GM23338 (cell line): Measurements from ENCODE around the gene OBSCN. TPM values are rescaled to one million over a fixed set of nuclear protein-coding genes. Genes with fewer than 3 reads are reported as not detected.

Experiments
- ATAC-seq: fragments of 200-7000 bp; cut with Tn5 transposase; 3 replicates; pipeline ENCODE4 v1.9.1; 2020
- DNase-seq: peaks from one replicate; pipeline ENCODE4 v3.0.0-alpha.2; 2015; ENCODE audit warnings: low spot score
- H2AFZ ChIP-seq: fragments of 200-600 bp; sonication (generic); 2 replicates; pipeline ENCODE4 v1.8.0; 2016; ENCODE audit warnings: antibody characterized with exemption, mild to moderate bottlenecking, moderate library complexity
- H3F3A ChIP-seq: fragments of 200-600 bp; sonication (generic); replicated peaks from 2 replicates; pipeline ENCODE4 v1.8.0; 2017; ENCODE audit warnings: antibody characterized with exemption, mixed run types, low read depth
- H3K27ac ChIP-seq: fragments of 200-600 bp; sonication (generic); 2 replicates; pipeline ENCODE4 v1.6.1; 2016; ENCODE audit warnings: low read depth
- H3K27me3 ChIP-seq: fragments of 200-600 bp; sonication (generic); 2 replicates; pipeline ENCODE4 v1.8.0; 2016; ENCODE audit warnings: mild to moderate bottlenecking, mixed run types, moderate library complexity; ENCODE audit not compliant: insufficient read depth
- H3K36me3 ChIP-seq: fragments of 200-600 bp; sonication (generic); 2 replicates; pipeline ENCODE4 v1.8.0; 2016; ENCODE audit warnings: mild to moderate bottlenecking; ENCODE audit not compliant: insufficient read depth
- H3K4me1 ChIP-seq: fragments of 200-600 bp; sonication (generic); 2 replicates; pipeline ENCODE4 v1.8.0; 2016; ENCODE audit warnings: mild to moderate bottlenecking, moderate library complexity; ENCODE audit not compliant: insufficient read depth
- H3K4me2 ChIP-seq: fragments of 200-600 bp; sonication (generic); 2 replicates; pipeline ENCODE4 v1.7.1; 2017; ENCODE audit warnings: mixed run types
- H3K4me3 ChIP-seq: fragments of 200-600 bp; sonication (generic); 2 replicates; pipeline ENCODE4 v1.6.1; 2016; ENCODE audit warnings: mixed run types
- H3K79me2 ChIP-seq: fragments of 200-600 bp; sonication (generic); replicated peaks from 2 replicates; pipeline ENCODE4 v1.8.0; 2017; ENCODE audit warnings: mild to moderate bottlenecking; ENCODE audit not compliant: insufficient read depth
- H3K9me2 ChIP-seq: fragments of 200-600 bp; sonication (generic); 2 replicates; pipeline ENCODE4 v1.8.0; 2017; ENCODE audit not compliant: insufficient read depth
- H4K20me1 ChIP-seq: fragments of 200-600 bp; sonication (generic); replicated peaks from 2 replicates; pipeline ENCODE4 v1.8.0; 2017; ENCODE audit warnings: mild to moderate bottlenecking; ENCODE audit not compliant: insufficient read depth
- H3K27ac Mint-ChIP-seq: 2 replicates; pipeline ENCODE4 v1.8.0; 2020; ENCODE audit warnings: inconsistent platforms, mild to moderate bottlenecking, moderate library complexity, mixed read lengths
- H3K27me3 Mint-ChIP-seq: 3 replicates; pipeline ENCODE4 v1.8.0; 2022; ENCODE audit warnings: low read depth, mild to moderate bottlenecking, moderate library complexity, mixed read lengths, inconsistent platforms; ENCODE audit not compliant: insufficient read depth, poor library complexity
- H3K36me3 Mint-ChIP-seq: 3 replicates; pipeline ENCODE4 v1.8.0; 2021; ENCODE audit warnings: low read depth, mild to moderate bottlenecking, inconsistent platforms, moderate library complexity, mixed read lengths
- H3K4me1 Mint-ChIP-seq: 3 replicates; pipeline ENCODE4 v1.8.0; 2020; ENCODE audit warnings: mild to moderate bottlenecking, inconsistent platforms, mixed read lengths
- H3K4me3 Mint-ChIP-seq: 3 replicates; pipeline ENCODE4 v1.8.0; 2021; ENCODE audit warnings: moderate library complexity, mild to moderate bottlenecking, inconsistent platforms, mixed read lengths
- H3K9me3 Mint-ChIP-seq: 3 replicates; pipeline ENCODE4 v1.8.0; 2020; ENCODE audit warnings: moderate library complexity, mild to moderate bottlenecking, inconsistent platforms, mixed read lengths
- CREB1 ChIP-seq: fragments of 250-450 bp; sonication (Bioruptor Pico); IDR thresholded peaks from 2 replicates; pipeline ENCODE4 v1.5.0; 2020; ENCODE audit warnings: low read depth, mild to moderate bottlenecking, moderate library complexity
- CTCF ChIP-seq, 2 experiments: fragments of 200-600 bp in 1 of 2; sonication (generic) in 1 of 2; conservative IDR thresholded peaks; 2 replicates each; pipeline versions ENCODE4 v1.5.1 to v1.6.1; 2016 to 2017; ENCODE audit warnings: antibody characterized with exemption in 2 of 2, low read depth in 2 of 2, mild to moderate bottlenecking in 2 of 2, moderate library complexity in 1 of 2
- EZH2 ChIP-seq: fragments of 200-600 bp; sonication (generic); IDR thresholded peaks from one replicate; pipeline ENCODE4 v1.8.0; 2017; ENCODE audit warnings: antibody characterized with exemption, mild to moderate bottlenecking, low read depth; ENCODE audit not compliant: unreplicated experiment
- EZH2phosphoT487 ChIP-seq: fragments of 200-600 bp; sonication (generic); IDR thresholded peaks from one replicate; pipeline ENCODE4 v1.8.1; 2018; ENCODE audit warnings: antibody characterized with exemption; ENCODE audit not compliant: unreplicated experiment
- JUNB ChIP-seq: IDR thresholded peaks from one replicate; pipeline ENCODE4 v1.6.1; 2016; ENCODE audit warnings: antibody characterized with exemption; ENCODE audit not compliant: unreplicated experiment
- NANOG ChIP-seq: IDR thresholded peaks from 2 replicates; pipeline ENCODE4 v1.6.1; 2016; ENCODE audit warnings: antibody characterized with exemption, borderline replicate concordance
- POLR2AphosphoS5 ChIP-seq: IDR thresholded peaks from 2 replicates; pipeline ENCODE4 v1.6.1; 2016; ENCODE audit warnings: antibody characterized with exemption, low read depth
- REST ChIP-seq: IDR thresholded peaks from one replicate; pipeline ENCODE4 v1.6.1; 2018; ENCODE audit warnings: antibody characterized with exemption; ENCODE audit not compliant: unreplicated experiment
- STAT1 ChIP-seq: IDR thresholded peaks from one replicate; pipeline ENCODE4 v1.6.1; 2016; ENCODE audit warnings: antibody characterized with exemption; ENCODE audit not compliant: unreplicated experiment
- ZNF114 ChIP-seq: fragments of 250-450 bp; sonication (Bioruptor Pico); IDR thresholded peaks from 2 replicates; pipeline ENCODE4 v1.5.0; 2020; ENCODE audit warnings: mild to moderate bottlenecking, moderate library complexity
- ZNF331 ChIP-seq: fragments of 250-450 bp; sonication (Bioruptor Pico); IDR thresholded peaks from 2 replicates; pipeline ENCODE4 v1.5.0; 2020; ENCODE audit warnings: low read depth, mild to moderate bottlenecking, moderate library complexity
- ZNF462 ChIP-seq: fragments of 250-450 bp; sonication (Bioruptor Pico); IDR thresholded peaks from 2 replicates; pipeline ENCODE4 v1.5.0; 2020; ENCODE audit warnings: mild to moderate bottlenecking, moderate library complexity
- polyA plus RNA-seq: library from polyadenylated mRNA; unstranded; fragments of >200 nt; fragmentation: Nextera tagmentation; extraction: Ambion mirVana; gene quantifications from 2 replicates; pipeline ENCODE4 v1.2.1, GENCODE V29; 2016
- total RNA-seq: library from RNA; depleted of rRNA; stranded (reverse); fragments of >200 nt; shearing (Covaris generic); gene quantifications from 2 replicates; pipeline ENCODE4 v1.2.3, GENCODE V29; 2014
- TF ChIP-seq, protein P1 (sequence below): IDR thresholded peaks from 2 replicates; pipeline ENCODE4 v1.6.1; 2016; ENCODE audit warnings: antibody characterized with exemption

The OBSCN gene
- total and polyA plus RNA-seq, 2 experiments from 2014 or later = 8.4 to 38.5 TPM

- Mint-ChIP-seq H3K27me3 (peaks cover 5% of the 10 kb centered on the region), H3K36me3 (peaks cover 33% of the 10 kb centered on the region), H3K4me1 (no peaks in the 10 kb centered on the region; the same call in 2 of the 3 replicates), H3K4me3 (no peak overlapping the region), H3K27ac (no peak overlapping the region), H3K9me3 (peaks cover 24% of the 10 kb centered on the region)
- no peak overlapping the region for H3K4me3 ChIP-seq
- H2AFZ ChIP-seq = no peak overlapping the region
- H3K27ac ChIP-seq = no peak overlapping the region
- H3F3A ChIP-seq = no peaks in the 10 kb centered on the region
- H4K20me1 ChIP-seq = no peaks in the 10 kb centered on the region
- H3K9me2 ChIP-seq = 0 out of 2 replicates have a peak, but pooled peaks cover 6% of the 10 kb centered on the region
- no peaks in the 10 kb centered on the region for H3K79me2 ChIP-seq
- no peak for DNase-seq
- H3K4me2 ChIP-seq = no peak overlapping the region
- peaks cover 2% of the 10 kb centered on the region; the same call in 1 of the 2 replicates for H3K36me3 ChIP-seq
- no peak for ATAC-seq
- no peak for TF ChIP-seq ZNF462 (CRISPR knock-in tag)
- TF ChIP-seq EZH2phosphoT487 = no peak
- no peak for TF ChIP-seq CREB1 (CRISPR knock-in tag)
- TF ChIP-seq EZH2 = no peak
- no peak for TF ChIP-seq JUNB
- TF ChIP-seq NANOG = no peak
- TF ChIP-seq STAT1 = no peak
- TF ChIP-seq POLR2AphosphoS5 = no peak
- TF ChIP-seq, protein P1, sequence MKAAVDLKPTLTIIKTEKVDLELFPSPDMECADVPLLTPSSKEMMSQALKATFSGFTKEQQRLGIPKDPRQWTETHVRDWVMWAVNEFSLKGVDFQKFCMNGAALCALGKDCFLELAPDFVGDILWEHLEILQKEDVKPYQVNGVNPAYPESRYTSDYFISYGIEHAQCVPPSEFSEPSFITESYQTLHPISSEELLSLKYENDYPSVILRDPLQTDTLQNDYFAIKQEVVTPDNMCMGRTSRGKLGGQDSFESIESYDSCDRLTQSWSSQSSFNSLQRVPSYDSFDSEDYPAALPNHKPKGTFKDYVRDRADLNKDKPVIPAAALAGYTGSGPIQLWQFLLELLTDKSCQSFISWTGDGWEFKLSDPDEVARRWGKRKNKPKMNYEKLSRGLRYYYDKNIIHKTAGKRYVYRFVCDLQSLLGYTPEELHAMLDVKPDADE = no peak
- no peak for TF ChIP-seq CTCF (conservative IDR thresholded peaks at IDR 0.05; ENCODE audit: low read depth in 2 of 2)
- TF ChIP-seq ZNF114 (CRISPR knock-in tag) = no peak
- TF ChIP-seq REST = no peak
- no peak for TF ChIP-seq ZNF331 (CRISPR knock-in tag)
- H3K4me1 ChIP-seq = no peaks in the 10 kb centered on the region
- H3K27me3 ChIP-seq = no peaks in the 10 kb centered on the region
Observed at GRCh38 chr1:228307218-228308023, 99.6 kb downstream of the OBSCN start.
